RWPE2 (cell line): Measurements from ENCODE around the gene AFAP1.

Source experiments
- ATAC-seq: fragments of 200-7000 bp; cut with Tn5 transposase; 3 replicates; pipeline ENCODE4 v1.9.1; 2021; ENCODE audit warnings: low read depth
- DNase-seq: peaks from one replicate; pipeline ENCODE4 v3.0.0-alpha.2; 2020; ENCODE audit warnings: low spot score
- H3K27ac ChIP-seq: fragments of 450-650 bp; 2 replicates; pipeline ENCODE4 v1.5.1; 2017; ENCODE audit warnings: mild to moderate bottlenecking; ENCODE audit not compliant: poor library complexity, severe bottlenecking
- H3K27me3 ChIP-seq: fragments of 250-450 bp; sonication (Bioruptor Pico); 2 replicates; pipeline ENCODE4 v1.5.1; 2021; ENCODE audit warnings: mild to moderate bottlenecking, moderate library complexity; ENCODE audit not compliant: insufficient read depth, poor library complexity, severe bottlenecking
- H3K36me3 ChIP-seq: fragments of 250-450 bp; sonication (Bioruptor Pico); 2 replicates; pipeline ENCODE4 v1.5.1; 2020; ENCODE audit warnings: low read depth, mild to moderate bottlenecking, moderate library complexity
- H3K4me1 ChIP-seq: fragments of 250-450 bp; sonication (Bioruptor Pico); 2 replicates; pipeline ENCODE4 v1.5.1; 2021; ENCODE audit warnings: mild to moderate bottlenecking, moderate library complexity; ENCODE audit not compliant: insufficient read depth, poor library complexity, severe bottlenecking
- H3K4me3 ChIP-seq: fragments of 250-450 bp; sonication (Bioruptor Pico); 2 replicates; pipeline ENCODE4 v1.5.1; 2021; ENCODE audit warnings: mild to moderate bottlenecking, moderate library complexity; ENCODE audit not compliant: severe bottlenecking
- H3K9me3 ChIP-seq: fragments of 250-450 bp; sonication (Bioruptor Pico); 2 replicates; pipeline ENCODE4 v1.5.1; 2021; ENCODE audit warnings: mild to moderate bottlenecking, moderate library complexity; ENCODE audit not compliant: severe bottlenecking
- CTCF ChIP-seq: fragments of 450-650 bp; IDR thresholded peaks from one replicate; pipeline ENCODE4 v1.5.1; 2017; ENCODE audit warnings: mild to moderate bottlenecking, moderate library complexity; ENCODE audit not compliant: poor library complexity, severe bottlenecking

AFAP1 gene

GRCh38 chr4:7781993-7782392 lies 157.7 kb downstream of the AFAP1 start:
- peaks cover 82% of the 10 kb centered on the region for H3K36me3 ChIP-seq
- no peaks in the 10 kb centered on the region for H3K4me1 ChIP-seq
- ATAC-seq (no peak), DNase-seq (peak; percentile 42)
- no peak overlapping the region for H3K4me3 ChIP-seq
- no peak overlapping the region for H3K27ac ChIP-seq
- H3K27me3 ChIP-seq = no peaks in the 10 kb centered on the region
- no peak for TF ChIP-seq CTCF
- no peaks in the 10 kb centered on the region for H3K9me3 ChIP-seq

GRCh38 chr4:7781366-7781765 lies 158.3 kb downstream of the AFAP1 start:
- Histone ChIP-seq H3K4me3 (no peak overlapping the region), H3K27ac (no peak overlapping the region), H3K36me3 (peaks cover 83% of the 10 kb centered on the region), H3K27me3 (no peaks in the 10 kb centered on the region), H3K9me3 (no peaks in the 10 kb centered on the region), H3K4me1 (no peaks in the 10 kb centered on the region)
- ATAC-seq = no peak
- peak; percentile 20 for DNase-seq
- no peak for TF ChIP-seq CTCF

GRCh38 chr4:7780751-7781348 lies 158.8 kb downstream of the AFAP1 start:
- no peak for DNase-seq
- Histone ChIP-seq H3K27ac (no peak overlapping the region), H3K36me3 (peaks cover 86% of the 10 kb centered on the region), H3K27me3 (no peaks in the 10 kb centered on the region), H3K4me3 (no peak overlapping the region), H3K9me3 (no peaks in the 10 kb centered on the region), H3K4me1 (no peaks in the 10 kb centered on the region)
- TF ChIP-seq CTCF = no peak
- ATAC-seq = no peak

GRCh38 chr4:7779432-7779768 lies 160.3 kb downstream of the AFAP1 start:
- Histone ChIP-seq H3K9me3 (no peaks in the 10 kb centered on the region), H3K36me3 (peaks cover 86% of the 10 kb centered on the region), H3K4me3 (no peak overlapping the region), H3K27ac (no peak overlapping the region), H3K27me3 (no peaks in the 10 kb centered on the region), H3K4me1 (no peaks in the 10 kb centered on the region)
- DNase-seq (peak; percentile 7), ATAC-seq (no peak)
- TF ChIP-seq CTCF = no peak

- peaks cover 92% of the 10 kb centered on the region for H3K36me3 ChIP-seq
- H3K27ac ChIP-seq = no peak overlapping the region
- H3K4me1 ChIP-seq = no peaks in the 10 kb centered on the region
- no peak overlapping the region for H3K4me3 ChIP-seq
- no peaks in the 10 kb centered on the region for H3K9me3 ChIP-seq
- no peaks in the 10 kb centered on the region for H3K27me3 ChIP-seq
- no peak for TF ChIP-seq CTCF
- DNase-seq (peak; percentile 43), ATAC-seq (no peak)
Observed at GRCh38 chr4:7778510-7779431, 160.9 kb downstream of the AFAP1 start.
